GM06990 (cell line): ENCODE data around the gene DYNC1LI2.

Experiments used
- DNase-seq: peaks from one replicate; pipeline ENCODE4 v3.0.0-alpha.2; 2011; ENCODE audit not compliant: insufficient read length; ENCODE audit errors: extremely low read depth
- H3K27me3 ChIP-seq: replicated peaks from 2 replicates; pipeline ENCODE4 v1.6.0; 2011; ENCODE audit warnings: low read length; ENCODE audit not compliant: control insufficient read depth, insufficient read depth
- H3K36me3 ChIP-seq: 2 replicates; pipeline ENCODE4 v1.5.1; 2011; ENCODE audit warnings: low read length; ENCODE audit not compliant: control insufficient read depth, insufficient read depth
- H3K4me3 ChIP-seq: replicated peaks from 2 replicates; pipeline ENCODE4 v1.5.1; 2011; ENCODE audit warnings: low read depth, mild to moderate bottlenecking, control low read depth, low read length
- TF ChIP-seq, protein P1 (sequence below): IDR thresholded peaks from 2 replicates; pipeline ENCODE4 v1.5.1; 2011; ENCODE audit warnings: low read length, control low read depth, mild to moderate bottlenecking, inconsistent platforms; ENCODE audit not compliant: insufficient read depth, poor library complexity, severe bottlenecking

Gene DYNC1LI2

DNA sequence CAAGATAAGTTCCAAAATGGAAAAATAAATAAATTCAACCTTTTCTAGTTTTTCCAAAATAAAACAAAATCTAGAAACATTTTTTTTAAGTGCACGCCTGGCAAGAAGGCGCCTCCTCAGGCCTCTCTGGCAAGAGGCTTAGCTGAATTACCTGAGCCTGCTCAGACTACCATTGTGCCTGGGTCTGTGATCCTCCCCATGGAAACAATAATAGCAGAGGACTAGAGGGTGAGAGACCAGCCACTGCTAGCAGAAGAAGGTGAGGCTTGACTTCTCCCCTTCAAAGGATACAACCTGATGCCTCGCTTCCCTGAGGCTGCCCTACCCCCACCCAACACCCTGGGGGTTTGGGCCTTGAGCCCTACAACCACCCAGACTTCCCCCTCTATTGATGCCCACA, 35.1 kb upstream of the DYNC1LI2 start:
- DNase-seq = no peak
- TF ChIP-seq, protein P1, sequence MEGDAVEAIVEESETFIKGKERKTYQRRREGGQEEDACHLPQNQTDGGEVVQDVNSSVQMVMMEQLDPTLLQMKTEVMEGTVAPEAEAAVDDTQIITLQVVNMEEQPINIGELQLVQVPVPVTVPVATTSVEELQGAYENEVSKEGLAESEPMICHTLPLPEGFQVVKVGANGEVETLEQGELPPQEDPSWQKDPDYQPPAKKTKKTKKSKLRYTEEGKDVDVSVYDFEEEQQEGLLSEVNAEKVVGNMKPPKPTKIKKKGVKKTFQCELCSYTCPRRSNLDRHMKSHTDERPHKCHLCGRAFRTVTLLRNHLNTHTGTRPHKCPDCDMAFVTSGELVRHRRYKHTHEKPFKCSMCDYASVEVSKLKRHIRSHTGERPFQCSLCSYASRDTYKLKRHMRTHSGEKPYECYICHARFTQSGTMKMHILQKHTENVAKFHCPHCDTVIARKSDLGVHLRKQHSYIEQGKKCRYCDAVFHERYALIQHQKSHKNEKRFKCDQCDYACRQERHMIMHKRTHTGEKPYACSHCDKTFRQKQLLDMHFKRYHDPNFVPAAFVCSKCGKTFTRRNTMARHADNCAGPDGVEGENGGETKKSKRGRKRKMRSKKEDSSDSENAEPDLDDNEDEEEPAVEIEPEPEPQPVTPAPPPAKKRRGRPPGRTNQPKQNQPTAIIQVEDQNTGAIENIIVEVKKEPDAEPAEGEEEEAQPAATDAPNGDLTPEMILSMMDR = no peak
- Histone ChIP-seq H3K27me3 (no peaks in the 10 kb centered on the region), H3K4me3 (no peak overlapping the region), H3K36me3 (no peaks in the 10 kb centered on the region)

DNA sequence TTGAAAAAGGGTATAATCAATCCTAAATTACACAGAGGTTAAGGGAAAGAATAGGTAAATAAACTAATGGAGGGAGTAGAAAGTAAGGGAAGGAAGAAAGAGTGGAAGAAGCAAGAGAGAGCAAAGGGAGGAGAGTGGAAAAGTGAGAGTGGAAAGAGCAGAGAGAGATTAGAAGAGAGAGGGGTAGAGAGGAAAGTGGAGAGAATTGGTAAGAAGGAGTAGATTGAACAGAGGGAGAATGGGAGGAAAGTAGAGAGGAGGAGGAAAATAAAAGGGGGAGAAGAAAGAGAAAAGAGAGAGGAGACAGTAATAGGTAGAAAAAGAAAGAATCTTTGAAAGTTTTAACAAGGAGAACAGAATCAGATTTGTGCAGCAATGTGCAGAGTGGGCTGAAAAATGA, 25.0 kb upstream of the DYNC1LI2 start:
- Histone ChIP-seq H3K27me3 (no peaks in the 10 kb centered on the region), H3K36me3 (no peaks in the 10 kb centered on the region), H3K4me3 (no peak overlapping the region)
- TF ChIP-seq, protein P1 = no peak
- DNase-seq = no peak

DNA sequence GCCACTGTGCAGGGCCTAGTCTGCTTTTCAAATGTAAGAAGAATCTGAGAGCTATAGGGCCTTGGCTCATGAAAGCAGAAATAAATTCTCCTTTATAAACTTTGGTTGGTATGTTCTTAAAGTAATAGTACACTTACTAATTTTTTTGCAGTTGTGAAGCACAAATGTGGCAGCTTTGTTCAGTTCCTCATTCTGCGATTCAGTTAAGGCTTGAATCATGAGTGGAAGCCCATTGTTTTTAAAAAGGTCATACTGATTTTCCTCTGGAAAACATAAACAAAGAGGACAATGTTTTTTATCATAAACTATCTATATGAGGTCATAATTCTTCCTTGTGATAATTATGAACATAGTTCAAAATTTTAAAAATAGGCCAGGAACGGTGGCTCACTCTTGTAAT, 23.6 kb upstream of the DYNC1LI2 start:
- TF ChIP-seq, protein P1 = no peak
- Histone ChIP-seq H3K4me3 (no peak overlapping the region), H3K36me3 (no peaks in the 10 kb centered on the region), H3K27me3 (no peaks in the 10 kb centered on the region)
- DNase-seq = no peak

DNA sequence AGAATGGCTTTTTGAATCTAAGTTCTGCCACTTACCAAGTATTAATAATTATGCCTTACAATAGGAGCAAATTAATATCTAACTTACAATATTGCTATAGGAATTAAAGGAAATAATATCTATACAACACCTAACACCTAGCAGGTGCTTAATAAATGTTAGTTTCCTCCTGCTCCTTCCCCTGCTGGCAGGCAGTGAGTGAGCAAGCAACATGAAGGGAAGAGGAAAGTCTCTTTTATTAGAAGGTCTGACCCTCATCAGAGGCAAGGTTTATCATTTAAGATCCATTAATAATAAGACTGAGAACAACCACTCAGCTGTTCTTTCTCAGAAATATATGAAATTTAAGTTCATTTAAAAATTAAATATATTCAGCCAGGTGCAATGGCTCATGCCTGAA, 6.7 kb upstream of the DYNC1LI2 start:
- DNase-seq = no peak
- Histone ChIP-seq H3K27me3 (no peaks in the 10 kb centered on the region), H3K36me3 (no peaks in the 10 kb centered on the region), H3K4me3 (no peak overlapping the region)
- TF ChIP-seq, protein P1 = no peak

DNA sequence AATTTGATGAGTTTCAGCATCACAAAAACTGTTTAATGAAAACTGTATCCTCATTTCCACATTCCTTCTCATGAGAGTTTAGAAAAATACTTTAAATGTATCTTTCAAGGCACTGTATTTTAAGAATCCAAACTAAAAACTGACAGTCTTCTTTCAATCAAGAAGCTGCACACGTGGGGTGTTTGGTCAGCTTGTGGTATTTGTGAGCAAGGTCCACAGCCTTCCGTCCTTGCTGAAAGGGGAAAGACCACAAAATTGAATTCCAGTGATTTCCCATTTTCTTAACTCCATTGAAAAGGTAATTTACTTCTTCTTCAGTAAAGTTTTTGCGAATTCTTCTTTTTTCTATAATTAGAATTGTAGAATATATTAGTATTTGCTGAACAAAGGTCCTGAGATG, 3.4 kb upstream of the DYNC1LI2 start:
- TF ChIP-seq, protein P1 = no peak
- no peak overlapping the region for H3K4me3 ChIP-seq
- H3K27me3 ChIP-seq = no peaks in the 10 kb centered on the region
- no peaks in the 10 kb centered on the region for H3K36me3 ChIP-seq
- DNase-seq = no peak

DNA sequence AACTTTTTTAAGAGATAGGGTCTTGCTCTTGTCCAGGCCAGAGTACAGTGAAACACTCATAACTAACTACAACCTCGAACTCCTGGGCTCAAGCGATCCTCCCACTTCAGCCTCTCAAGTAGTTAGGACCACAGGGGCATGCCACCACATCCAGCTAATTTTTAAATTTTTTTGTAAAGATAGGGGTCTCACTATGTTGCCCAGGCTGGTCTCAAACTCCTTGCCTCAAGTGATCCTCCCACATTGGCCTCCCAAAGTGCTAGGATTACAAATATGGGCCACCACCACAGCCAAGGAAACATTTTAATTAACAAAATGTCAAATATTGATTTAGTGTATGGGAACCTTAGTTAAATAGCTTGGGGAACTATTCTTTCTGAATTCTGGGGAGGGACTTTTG, 2.8 kb upstream of the DYNC1LI2 start:
- DNase-seq = no peak
- Histone ChIP-seq H3K27me3 (no peaks in the 10 kb centered on the region), H3K4me3 (no peak overlapping the region), H3K36me3 (no peaks in the 10 kb centered on the region)
- TF ChIP-seq, protein P1 = no peak
